Osteocyte (in vitro differentiated cells): Measurements from ENCODE around the gene PDCD2L. TPM values are rescaled to one million over a fixed set of nuclear protein-coding genes. Genes with fewer than 3 reads are reported as not detected.
A peak's percentile ranks its signal among the peaks of the same experiment; 100 is the strongest.

ENCODE experiments used
- DNase-seq: peaks from one replicate; pipeline ENCODE4 v3.0.0; 2021; ENCODE audit warnings: mixed read lengths; ENCODE audit not compliant: unreplicated experiment; ENCODE audit errors: extremely low spot score
- H3K27ac Mint-ChIP-seq: one replicate; pipeline ENCODE4 v1.8.0; 2021; ENCODE audit warnings: mild to moderate bottlenecking, mixed read lengths; ENCODE audit not compliant: unreplicated experiment
- H3K27me3 Mint-ChIP-seq: one replicate; pipeline ENCODE4 v1.8.0; 2021; ENCODE audit warnings: mixed read lengths; ENCODE audit not compliant: unreplicated experiment
- H3K36me3 Mint-ChIP-seq: one replicate; pipeline ENCODE4 v1.8.0; 2021; ENCODE audit warnings: mixed read lengths; ENCODE audit not compliant: unreplicated experiment
- H3K4me1 Mint-ChIP-seq: one replicate; pipeline ENCODE4 v1.8.0; 2021; ENCODE audit warnings: mixed read lengths; ENCODE audit not compliant: unreplicated experiment
- H3K4me3 Mint-ChIP-seq: one replicate; pipeline ENCODE4 v1.8.0; 2021; ENCODE audit warnings: mild to moderate bottlenecking, moderate library complexity, mixed read lengths; ENCODE audit not compliant: unreplicated experiment
- H3K9me3 Mint-ChIP-seq: one replicate; pipeline ENCODE4 v1.8.0; 2021; ENCODE audit warnings: mixed read lengths; ENCODE audit not compliant: unreplicated experiment
- total RNA-seq: library from RNA; stranded (reverse); gene quantifications from 2 replicates; pipeline ENCODE4 v1.2.1, GENCODE V29; 2021
- TF ChIP-seq, protein P1 (sequence below): fragments of 200-600 bp; sonication (generic); IDR thresholded peaks from 2 replicates; pipeline ENCODE4 v1.5.0; 2021; ENCODE audit warnings: antibody characterized with exemption, mild to moderate bottlenecking, moderate library complexity

The PDCD2L gene
- total RNA-seq, 1 donor from 2014 or later, result 11.1 TPM

DNA sequence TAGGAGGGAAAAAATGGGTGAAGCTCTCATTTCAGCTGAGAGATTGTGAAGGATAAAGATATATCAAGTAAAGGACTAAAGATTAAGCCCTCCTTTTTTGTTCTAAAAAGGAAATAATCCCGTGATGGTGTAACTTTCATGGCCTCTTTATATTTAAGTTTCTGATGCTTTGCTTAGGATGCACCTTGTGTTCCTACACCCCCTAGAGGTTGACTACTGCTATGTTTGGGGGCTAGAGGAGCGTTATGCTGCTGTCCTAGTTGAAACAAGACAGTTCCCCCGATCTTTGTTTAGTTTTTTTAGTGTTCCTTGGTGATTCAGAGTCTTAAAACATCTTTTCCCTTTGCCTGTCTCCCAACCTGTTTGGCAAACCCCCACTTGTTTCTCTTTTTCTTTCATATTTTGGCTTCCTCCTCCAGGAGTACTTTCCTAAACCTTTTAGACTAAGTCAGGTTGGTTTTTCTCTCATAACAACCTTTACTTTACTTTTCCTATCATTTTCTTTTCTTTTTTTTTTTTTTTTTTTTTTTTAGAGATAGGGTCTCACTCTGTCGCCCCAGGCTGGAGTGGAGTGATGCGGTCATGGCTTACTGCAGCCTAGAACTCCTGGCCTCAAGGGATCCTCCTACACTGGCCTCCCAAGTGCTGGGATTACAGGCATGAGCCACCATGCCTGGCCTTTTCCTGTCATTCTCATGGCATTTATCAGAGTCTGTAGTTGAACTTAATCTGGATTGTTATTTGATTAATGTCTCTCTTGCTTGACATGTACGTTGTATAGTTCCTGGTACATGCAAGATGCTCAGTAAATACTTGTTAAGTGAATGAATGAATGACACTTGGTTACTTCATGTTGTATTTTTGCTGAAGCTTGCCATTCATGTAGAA lies 26.8 kb downstream of the PDCD2L start:
- no peak for DNase-seq
- Mint-ChIP-seq H3K27ac (peak overlapping the region; percentile 73), H3K4me3 (peak overlapping the region; percentile 94), H3K9me3 (no peaks in the 10 kb centered on the region), H3K4me1 (peaks cover 58% of the 10 kb centered on the region), H3K27me3 (no peaks in the 10 kb centered on the region), H3K36me3 (peaks cover 14% of the 10 kb centered on the region)
- TF ChIP-seq, protein P1, sequence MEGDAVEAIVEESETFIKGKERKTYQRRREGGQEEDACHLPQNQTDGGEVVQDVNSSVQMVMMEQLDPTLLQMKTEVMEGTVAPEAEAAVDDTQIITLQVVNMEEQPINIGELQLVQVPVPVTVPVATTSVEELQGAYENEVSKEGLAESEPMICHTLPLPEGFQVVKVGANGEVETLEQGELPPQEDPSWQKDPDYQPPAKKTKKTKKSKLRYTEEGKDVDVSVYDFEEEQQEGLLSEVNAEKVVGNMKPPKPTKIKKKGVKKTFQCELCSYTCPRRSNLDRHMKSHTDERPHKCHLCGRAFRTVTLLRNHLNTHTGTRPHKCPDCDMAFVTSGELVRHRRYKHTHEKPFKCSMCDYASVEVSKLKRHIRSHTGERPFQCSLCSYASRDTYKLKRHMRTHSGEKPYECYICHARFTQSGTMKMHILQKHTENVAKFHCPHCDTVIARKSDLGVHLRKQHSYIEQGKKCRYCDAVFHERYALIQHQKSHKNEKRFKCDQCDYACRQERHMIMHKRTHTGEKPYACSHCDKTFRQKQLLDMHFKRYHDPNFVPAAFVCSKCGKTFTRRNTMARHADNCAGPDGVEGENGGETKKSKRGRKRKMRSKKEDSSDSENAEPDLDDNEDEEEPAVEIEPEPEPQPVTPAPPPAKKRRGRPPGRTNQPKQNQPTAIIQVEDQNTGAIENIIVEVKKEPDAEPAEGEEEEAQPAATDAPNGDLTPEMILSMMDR, result peak; percentile 69

DNA sequence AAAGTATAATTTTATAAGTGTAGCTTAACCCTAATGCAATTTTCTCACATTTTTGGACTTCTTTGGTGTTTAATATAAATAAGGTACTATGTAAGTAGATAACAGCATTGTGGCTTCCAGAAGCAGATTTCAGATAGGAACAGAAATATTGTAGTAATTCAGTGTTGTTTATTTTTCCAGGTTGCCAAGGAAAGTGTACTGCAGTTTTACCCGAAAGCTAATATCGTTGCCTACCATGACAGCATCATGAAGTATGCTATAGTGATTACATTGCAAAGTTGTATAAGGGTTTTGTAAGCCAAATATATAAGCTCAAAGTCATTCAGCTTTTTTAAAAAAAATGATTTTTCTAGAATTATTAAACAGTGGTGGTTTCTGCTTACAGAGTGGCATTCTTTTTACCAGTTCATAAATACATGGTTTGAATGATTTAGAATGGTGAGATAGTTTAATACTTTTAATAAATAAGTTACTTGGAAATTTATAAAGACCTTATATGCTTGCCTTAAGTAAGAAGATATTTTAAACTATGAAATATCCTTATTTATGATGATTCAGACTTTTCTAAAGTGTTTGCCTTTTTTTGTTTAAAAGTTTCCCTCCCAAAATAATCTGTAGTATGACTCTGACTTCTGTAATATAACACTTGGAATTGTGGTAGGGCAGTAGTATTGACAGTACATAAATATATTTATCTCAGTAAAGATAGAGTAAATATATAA lies 27.6 kb downstream of the PDCD2L start:
- TF ChIP-seq, protein P1, result no peak
- Mint-ChIP-seq H3K9me3 (no peaks in the 10 kb centered on the region), H3K4me1 (peaks cover 64% of the 10 kb centered on the region), H3K27ac (peak overlapping the region; percentile 66), H3K4me3 (no peak overlapping the region), H3K27me3 (no peaks in the 10 kb centered on the region), H3K36me3 (peaks cover 14% of the 10 kb centered on the region)
- no peak for DNase-seq

DNA sequence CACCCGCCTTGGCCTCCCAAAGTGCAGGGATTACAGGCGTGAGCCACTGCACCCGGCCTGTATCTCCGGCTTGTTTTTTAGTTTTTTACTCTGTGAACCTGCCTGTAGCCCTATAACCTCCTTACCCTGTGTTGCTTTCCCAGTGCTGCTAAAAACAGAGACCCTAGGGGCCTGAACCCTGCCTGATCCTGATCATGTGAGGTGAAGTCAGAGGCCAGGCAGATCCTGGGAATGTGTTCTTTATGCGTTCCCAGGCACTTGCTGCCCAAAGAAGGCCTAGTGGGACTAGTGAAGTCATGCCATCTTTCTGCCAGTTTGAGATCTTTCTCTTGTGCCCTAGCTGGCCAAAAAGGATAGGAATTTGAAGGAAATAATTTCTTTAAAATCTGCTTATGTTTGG lies 28.6 kb downstream of the PDCD2L start:
- Mint-ChIP-seq H3K9me3 (no peaks in the 10 kb centered on the region), H3K4me3 (peak overlapping the region; percentile 31), H3K36me3 (peaks cover 18% of the 10 kb centered on the region), H3K27ac (peak overlapping the region; percentile 66), H3K27me3 (no peaks in the 10 kb centered on the region), H3K4me1 (peaks cover 64% of the 10 kb centered on the region)
- TF ChIP-seq, protein P1, result no peak
- DNase-seq, result no peak

DNA sequence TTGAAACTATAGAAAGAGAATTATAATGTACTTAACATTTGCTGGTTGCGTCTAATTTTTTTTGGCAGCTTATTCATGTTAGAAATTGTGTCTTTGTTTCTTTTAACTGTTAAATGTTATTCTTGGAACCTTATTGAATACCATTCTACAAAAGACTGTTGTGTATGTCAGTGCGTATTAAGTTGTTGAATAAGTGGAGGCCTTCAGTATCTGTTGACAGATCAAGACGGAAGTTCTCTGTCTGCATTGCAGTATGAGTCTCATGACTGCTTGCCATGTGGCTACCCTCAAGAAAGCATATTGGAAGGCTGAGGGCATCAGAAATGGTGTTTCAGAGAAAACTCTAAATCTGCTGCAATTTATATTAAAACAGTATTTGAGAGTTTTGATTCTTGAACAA lies 32.5 kb downstream of the PDCD2L start:
- Mint-ChIP-seq H3K36me3 (peaks cover 42% of the 10 kb centered on the region), H3K9me3 (no peaks in the 10 kb centered on the region)
- DNase-seq, result no peak

More for the DNA sequence above, 32.5 kb downstream of the PDCD2L start:
- Mint-ChIP-seq H3K27me3 (no peaks in the 10 kb centered on the region), H3K27ac (peak overlapping the region; percentile 34), H3K4me3 (no peak overlapping the region), H3K4me1 (peaks cover 38% of the 10 kb centered on the region)
- TF ChIP-seq, protein P1, result no peak
